Activated T-helper 1 cell treated with anti-CD3 and anti-CD28 coated beads, Interleukin-12 subunit alpha, Interleukin-12 subunit beta, Interleukin-2, Interleukin-4 antibody, amounts not matched to agents 30 ng/mL and 10 ng/mL and 1 ng/mL, durations not matched to agents 14 hours and 24 hours and 36 hours (primary cell): ENCODE measurements around the gene TNPO3. TPM values are rescaled to one million over a fixed set of nuclear protein-coding genes. Genes with fewer than 3 reads are reported as not detected.

Experiments used
- DNase-seq: peaks from one replicate; pipeline ENCODE4 v3.0.0; 2021; ENCODE audit warnings: low spot score
- H3K27ac Mint-ChIP-seq: one replicate; pipeline ENCODE4 v1.8.0; 2021; ENCODE audit warnings: mild to moderate bottlenecking, mixed read lengths
- H3K27me3 Mint-ChIP-seq: one replicate; pipeline ENCODE4 v1.8.0; 2022; ENCODE audit warnings: mild to moderate bottlenecking, moderate library complexity, mixed read lengths; ENCODE audit not compliant: insufficient read depth
- H3K36me3 Mint-ChIP-seq: one replicate; pipeline ENCODE4 v1.8.0; 2021; ENCODE audit warnings: low read depth, mixed read lengths
- H3K4me1 Mint-ChIP-seq: one replicate; pipeline ENCODE4 v1.8.0; 2021; ENCODE audit warnings: low read depth, mixed read lengths
- H3K4me3 Mint-ChIP-seq: one replicate; pipeline ENCODE4 v1.8.0; 2021; ENCODE audit warnings: mild to moderate bottlenecking, moderate library complexity, mixed read lengths
- H3K9me3 Mint-ChIP-seq: one replicate; pipeline ENCODE4 v1.8.0; 2021; ENCODE audit warnings: mixed read lengths
- intact Hi-C: fragments of 100-400 bp; cut with micrococcal nuclease; formaldehyde crosslinking; loops from one replicate; pipeline ENCODE4 v1.15.1; 2024
- total RNA-seq: library from RNA; stranded (reverse); gene quantifications from 2 replicates; pipeline ENCODE4 v1.2.3, GENCODE V29; 2022

The TNPO3 gene
- total RNA-seq, 1 donor from 2014 or later, result 53.2 TPM

- Mint-ChIP-seq H3K36me3 (peaks cover 49% of the 10 kb centered on the region), H3K27me3 (no peaks in the 10 kb centered on the region), H3K4me1 (peaks cover 43% of the 10 kb centered on the region), H3K9me3 (no peaks in the 10 kb centered on the region), H3K4me3 (peak overlapping the region; percentile 57), H3K27ac (peak overlapping the region; percentile 72)
- peak; percentile 34 for DNase-seq
- intact Hi-C loops, result loop anchor here (1.0 kb wide), 8 partner anchors 9 to 986 kb away; no protein-coding TSS in a partner anchor
These were observed 91.6 kb downstream of the TNPO3 start for GRCh38 chr7:128963327-128963757.

- intact Hi-C loops, result loop anchor here (1.0 kb wide), 8 partner anchors 9 to 986 kb away; no protein-coding TSS in a partner anchor
- Mint-ChIP-seq H3K9me3 (no peaks in the 10 kb centered on the region), H3K27ac (peak overlapping the region; percentile 72), H3K36me3 (peaks cover 49% of the 10 kb centered on the region), H3K4me1 (peaks cover 43% of the 10 kb centered on the region), H3K4me3 (peak overlapping the region; percentile 57), H3K27me3 (no peaks in the 10 kb centered on the region)
- no peak for DNase-seq
These were observed 92.0 kb downstream of the TNPO3 start for GRCh38 chr7:128962899-128963298.

GRCh38 chr7:128961030-128961659 is 93.8 kb downstream of the TNPO3 start:
- peaks cover 44% of the 10 kb centered on the region for H3K36me3 Mint-ChIP-seq
- H3K4me1 Mint-ChIP-seq, result peaks cover 43% of the 10 kb centered on the region
- peak overlapping the region; percentile 67 for H3K27ac Mint-ChIP-seq
- H3K9me3 Mint-ChIP-seq, result no peaks in the 10 kb centered on the region
- H3K27me3 Mint-ChIP-seq, result no peaks in the 10 kb centered on the region
- no peak overlapping the region for H3K4me3 Mint-ChIP-seq
- intact Hi-C loops, result no loop called here
- no peak for DNase-seq

- intact Hi-C loops, result no loop called here
- H3K27ac Mint-ChIP-seq, result no peak overlapping the region
- no peak overlapping the region for H3K4me3 Mint-ChIP-seq
- peaks cover 39% of the 10 kb centered on the region for H3K36me3 Mint-ChIP-seq
- H3K4me1 Mint-ChIP-seq, result peaks cover 42% of the 10 kb centered on the region
- no peak for DNase-seq
- H3K27me3 Mint-ChIP-seq, result no peaks in the 10 kb centered on the region
- H3K9me3 Mint-ChIP-seq, result no peaks in the 10 kb centered on the region
These were observed 95.6 kb downstream of the TNPO3 start for GRCh38 chr7:128959296-128959695.

GRCh38 chr7:128955981-128956380 is 98.9 kb downstream of the TNPO3 start:
- intact Hi-C loops, result loop anchor here (2.0 kb wide), 1 partner anchor 17 kb away; no protein-coding TSS in a partner anchor
- H3K9me3 Mint-ChIP-seq, result no peaks in the 10 kb centered on the region
- H3K36me3 Mint-ChIP-seq, result peaks cover 51% of the 10 kb centered on the region
- DNase-seq, result no peak
- H3K27me3 Mint-ChIP-seq, result no peaks in the 10 kb centered on the region
- H3K4me1 Mint-ChIP-seq, result peaks cover 19% of the 10 kb centered on the region
- H3K4me3 Mint-ChIP-seq, result no peak overlapping the region
- no peak overlapping the region for H3K27ac Mint-ChIP-seq

- H3K27ac Mint-ChIP-seq, result peak overlapping the region; percentile 48
- H3K4me3 Mint-ChIP-seq, result no peak overlapping the region
- peaks cover 19% of the 10 kb centered on the region for H3K4me1 Mint-ChIP-seq
- H3K27me3 Mint-ChIP-seq, result no peaks in the 10 kb centered on the region
- peaks cover 51% of the 10 kb centered on the region for H3K36me3 Mint-ChIP-seq
- no peak for DNase-seq
- intact Hi-C loops, result loop anchor here (1.0 to 2.0 kb wide), 2 partner anchors 8 to 16 kb away; no protein-coding TSS in a partner anchor
- H3K9me3 Mint-ChIP-seq, result no peaks in the 10 kb centered on the region
These were observed 99.8 kb downstream of the TNPO3 start for GRCh38 chr7:128954830-128955802.

- Mint-ChIP-seq H3K27ac (peak overlapping the region; percentile 52), H3K36me3 (peaks cover 45% of the 10 kb centered on the region)
- intact Hi-C loops, result loop anchor here (1.0 to 2.0 kb wide), 2 partner anchors 9 to 15 kb away; no protein-coding TSS in a partner anchor
These were observed 100.8 kb downstream of the TNPO3 start for GRCh38 chr7:128954150-128954549.

GRCh38 chr7:128951296-128951695 is 103.6 kb downstream of the TNPO3 start:
- intact Hi-C loops, result no loop called here
- no peaks in the 10 kb centered on the region for H3K9me3 Mint-ChIP-seq
- no peak overlapping the region for H3K4me3 Mint-ChIP-seq
- peaks cover 44% of the 10 kb centered on the region for H3K36me3 Mint-ChIP-seq
- peaks cover 7% of the 10 kb centered on the region for H3K4me1 Mint-ChIP-seq
- no peak overlapping the region for H3K27ac Mint-ChIP-seq
- no peaks in the 10 kb centered on the region for H3K27me3 Mint-ChIP-seq
- DNase-seq, result no peak

More at GRCh38 chr7:128954150-128954549, 100.8 kb downstream of the TNPO3 start:
- DNase-seq, result no peak
- Mint-ChIP-seq H3K27me3 (no peaks in the 10 kb centered on the region), H3K4me3 (no peak overlapping the region), H3K9me3 (no peaks in the 10 kb centered on the region), H3K4me1 (peaks cover 11% of the 10 kb centered on the region)

- Mint-ChIP-seq H3K36me3 (peaks cover 35% of the 10 kb centered on the region), H3K4me3 (no peak overlapping the region), H3K27ac (no peak overlapping the region), H3K4me1 (no peaks in the 10 kb centered on the region), H3K27me3 (no peaks in the 10 kb centered on the region), H3K9me3 (no peaks in the 10 kb centered on the region)
- no peak for DNase-seq
- intact Hi-C loops, result no loop called here
These were observed 105.7 kb downstream of the TNPO3 start for GRCh38 chr7:128948976-128949760.

- no peak overlapping the region for H3K27ac Mint-ChIP-seq
- no peaks in the 10 kb centered on the region for H3K9me3 Mint-ChIP-seq
- peaks cover 31% of the 10 kb centered on the region for H3K36me3 Mint-ChIP-seq
- H3K4me3 Mint-ChIP-seq, result no peak overlapping the region
- H3K4me1 Mint-ChIP-seq, result no peaks in the 10 kb centered on the region
- no peaks in the 10 kb centered on the region for H3K27me3 Mint-ChIP-seq
- intact Hi-C loops, result no loop called here
- DNase-seq, result no peak
These were observed 106.5 kb downstream of the TNPO3 start for GRCh38 chr7:128948312-128948973.

GRCh38 chr7:128947854-128948253 is 107.1 kb downstream of the TNPO3 start:
- H3K4me3 Mint-ChIP-seq, result no peak overlapping the region
- intact Hi-C loops, result no loop called here
- DNase-seq, result no peak
- no peaks in the 10 kb centered on the region for H3K9me3 Mint-ChIP-seq
- H3K36me3 Mint-ChIP-seq, result peaks cover 25% of the 10 kb centered on the region
- no peaks in the 10 kb centered on the region for H3K4me1 Mint-ChIP-seq
- H3K27me3 Mint-ChIP-seq, result no peaks in the 10 kb centered on the region
- H3K27ac Mint-ChIP-seq, result no peak overlapping the region
